Fibroblast of peridontal ligament (primary cell): ENCODE results near the gene S100A7.
"Not testable (repeated sequence)": the region's sequence is repeated elsewhere in the genome, so short reads cannot be mapped to it uniquely, and the experiment has no call there.

Source experiments
- DNase-seq: peaks from one replicate; pipeline ENCODE4 v3.0.0-alpha.2; 2010; ENCODE audit errors: extremely low read depth

S100A7 gene

DNA sequence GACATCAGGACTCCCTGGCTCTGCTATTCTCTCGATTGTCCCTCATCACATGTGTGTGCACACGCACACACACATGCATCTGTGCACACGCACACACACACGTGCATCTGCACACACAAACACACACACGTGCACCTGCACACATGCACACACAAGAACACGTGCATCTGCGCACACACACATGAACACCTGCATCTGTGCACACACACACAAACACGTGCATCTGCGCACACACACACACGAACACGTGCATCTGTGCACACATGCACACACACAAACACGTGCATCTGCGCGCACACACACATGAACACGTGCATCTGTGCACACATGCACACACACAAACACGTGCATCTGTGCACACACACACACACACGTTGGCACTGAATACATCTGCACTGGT lies 29.4 kb downstream of the S100A7 start:
- no peak for DNase-seq

DNA sequence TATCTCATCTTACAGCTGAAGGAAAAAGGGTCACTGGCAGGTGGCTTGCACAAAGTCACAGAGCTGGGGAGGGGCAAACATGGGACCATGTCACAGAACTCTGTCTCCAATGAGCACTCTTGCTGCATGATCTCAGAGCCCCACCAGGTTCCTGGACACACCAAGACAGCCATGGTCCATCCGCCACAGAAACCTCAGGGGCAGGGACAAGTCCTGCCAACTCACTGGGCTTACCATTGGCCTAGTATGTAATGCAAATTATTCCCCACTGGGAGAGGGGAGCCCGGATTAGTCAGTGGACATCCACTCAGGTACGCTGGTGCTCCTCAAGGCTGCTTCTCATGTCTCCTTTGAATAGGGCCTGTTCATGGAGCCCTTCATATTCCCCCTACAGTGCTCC lies 29.9 kb downstream of the S100A7 start:
- DNase-seq, result no peak

GRCh38 chr1:153430166-153430553 lies 30.3 kb downstream of the S100A7 start:
- no peak for DNase-seq

GRCh38 chr1:153429266-153430165 lies 30.9 kb downstream of the S100A7 start:
- DNase-seq, result no peak

DNA sequence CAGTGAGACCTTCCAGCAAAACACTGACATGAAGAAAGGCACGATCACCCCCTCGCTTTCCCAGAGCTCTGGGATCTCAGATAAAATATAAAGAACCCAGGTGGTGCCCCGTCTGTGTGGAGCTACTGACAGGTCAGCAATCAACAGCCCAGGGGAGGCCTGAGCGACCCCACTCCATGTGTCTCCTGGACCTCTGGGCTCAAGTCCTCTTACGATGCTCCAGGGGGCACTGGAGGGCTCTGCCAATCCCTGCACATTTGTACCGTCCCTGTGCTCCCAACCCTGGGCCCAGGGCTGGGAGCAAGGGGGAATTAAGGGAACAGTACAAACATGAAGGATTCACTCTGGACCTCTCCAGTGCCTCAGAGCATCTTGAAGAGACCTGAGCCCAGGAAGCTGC lies 31.7 kb downstream of the S100A7 start:
- no peak for DNase-seq

DNA sequence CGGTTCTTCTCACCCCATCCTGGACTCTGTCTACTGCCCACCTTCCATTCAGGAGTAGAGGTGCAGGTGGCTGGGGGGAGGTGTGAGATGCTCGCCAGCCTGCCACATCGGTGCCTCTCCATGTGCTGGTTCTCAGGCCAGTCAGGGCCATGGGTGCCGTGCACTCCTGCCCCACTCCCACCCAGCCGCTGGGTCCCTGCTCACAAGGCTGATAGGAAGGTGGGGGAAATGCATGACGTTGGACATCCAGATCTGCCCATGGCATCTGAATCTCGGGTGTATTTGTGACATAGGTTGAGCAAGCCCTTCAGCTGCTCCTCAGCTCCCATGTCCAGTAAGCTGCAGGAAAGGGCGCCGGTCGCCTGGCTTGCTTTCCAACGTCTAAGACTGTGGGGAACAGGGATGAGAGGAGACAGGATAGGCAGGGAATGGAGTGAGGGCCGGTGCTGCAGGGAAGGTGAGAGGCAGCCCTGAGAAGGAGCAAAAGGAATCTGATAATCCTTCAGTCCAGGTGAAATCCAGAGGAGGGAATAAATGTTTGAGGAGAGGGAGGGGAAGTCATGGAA lies 32.3 kb downstream of the S100A7 start:
- no peak for DNase-seq

GRCh38 chr1:153426809-153427208 lies 33.6 kb downstream of the S100A7 start:
- no peak for DNase-seq

DNA sequence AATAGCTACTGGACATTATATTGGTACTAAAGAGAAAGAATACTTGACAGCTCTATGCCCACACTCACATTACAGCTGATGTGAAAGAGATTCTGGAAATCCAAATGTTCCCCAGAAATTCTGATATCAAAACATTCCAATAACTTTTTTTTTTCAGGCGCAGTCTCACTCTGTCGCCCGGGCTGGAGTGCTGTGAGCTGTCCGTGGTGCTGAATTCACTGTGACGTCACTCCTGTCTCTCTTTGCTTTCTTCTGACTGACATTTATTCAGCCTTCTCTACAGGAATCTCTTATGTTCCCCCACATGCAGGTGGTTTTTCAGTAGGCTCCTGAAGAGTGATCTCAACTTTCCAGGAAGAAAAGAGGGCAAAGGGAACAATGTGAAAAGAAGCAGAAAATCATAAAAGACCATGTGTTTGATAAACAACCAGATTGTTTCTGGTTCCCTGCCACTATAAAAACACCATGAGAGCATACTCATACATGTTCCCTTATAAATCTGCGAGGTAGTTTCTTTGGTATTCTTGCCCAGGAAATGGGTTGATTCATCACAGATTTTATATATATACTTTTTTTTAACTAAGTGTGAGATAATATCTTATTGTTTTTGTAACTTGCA lies 37.9 kb downstream of the S100A7 start:
- DNase-seq, result peak; percentile 62

DNA sequence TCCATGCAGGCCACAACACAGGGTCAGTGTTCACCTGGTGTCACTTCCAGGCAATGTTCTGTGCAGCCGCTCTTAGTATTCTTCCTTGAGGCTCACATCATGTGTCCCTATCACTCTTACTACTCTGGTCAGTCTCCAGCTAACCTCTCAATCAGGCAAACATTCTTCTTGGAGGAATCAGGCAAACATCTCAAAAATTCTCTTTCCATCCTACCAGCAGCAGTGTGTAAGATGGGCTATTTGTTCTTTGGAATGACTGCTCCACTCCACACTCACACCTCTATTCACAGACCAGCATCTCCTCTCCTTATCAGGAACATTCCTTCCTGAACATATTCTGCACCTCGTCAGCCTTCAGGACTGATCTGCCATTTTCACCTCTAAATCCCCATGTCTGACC lies 40.1 kb downstream of the S100A7 start:
- no peak for DNase-seq

DNA sequence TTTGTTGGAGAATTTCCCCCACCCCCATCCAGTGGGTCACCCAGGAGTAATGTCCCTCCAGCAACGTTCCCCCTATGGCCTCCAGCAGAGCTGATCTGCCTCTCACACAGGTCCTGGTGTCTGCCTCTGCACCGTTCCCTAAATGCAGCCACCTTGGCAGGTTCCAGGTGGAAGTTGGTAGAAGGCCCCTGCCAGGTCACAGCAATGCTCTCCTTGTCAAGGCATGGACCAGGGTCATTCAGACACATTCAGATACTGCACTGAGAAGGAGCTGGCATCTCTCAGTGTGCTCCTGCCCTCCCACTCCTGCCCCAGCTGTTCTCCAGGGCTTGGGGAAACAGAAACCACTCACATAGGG lies 41.0 kb downstream of the S100A7 start:
- DNase-seq, result not testable (repeated sequence)

- not testable (repeated sequence) for DNase-seq
Measured at GRCh38 chr1:153418758-153419435, 41.6 kb downstream of the S100A7 start.

DNA sequence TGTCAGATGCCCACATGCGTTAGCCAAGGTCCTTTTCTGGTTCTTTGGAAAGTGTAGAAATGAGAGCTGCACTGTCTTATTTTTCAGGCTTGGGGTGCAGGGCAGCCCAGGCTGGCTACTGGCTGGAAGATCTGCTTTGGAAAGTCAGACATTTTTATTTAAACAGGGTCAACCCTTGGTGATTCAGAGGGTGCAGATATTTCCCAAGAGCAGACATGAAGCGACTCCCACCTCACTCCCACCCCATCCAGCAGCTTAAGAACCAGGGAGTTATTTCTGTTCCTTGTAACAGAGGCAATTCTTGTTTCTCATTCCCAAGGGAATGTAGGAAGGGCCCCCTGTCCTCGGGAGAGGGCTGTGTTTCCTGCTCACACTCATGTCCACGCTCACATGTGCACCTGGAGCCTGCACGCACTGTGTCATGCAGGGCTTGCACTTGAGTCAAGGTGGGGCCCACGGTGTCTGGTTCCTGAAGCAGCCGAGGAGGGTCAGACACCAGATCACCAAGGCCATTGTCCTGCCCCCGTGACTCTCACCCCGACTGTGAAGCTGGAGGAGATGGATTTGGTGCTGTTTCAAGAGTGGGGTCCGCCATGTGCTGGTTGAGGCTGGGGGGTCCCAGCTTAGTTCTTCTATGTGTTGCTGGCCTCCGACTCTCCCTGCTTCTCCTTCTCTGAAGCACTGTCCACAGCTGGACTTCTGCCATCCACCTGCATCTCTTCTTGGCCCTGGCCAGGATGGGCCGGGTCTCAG lies 43.1 kb downstream of the S100A7 start:
- no peak for DNase-seq

GRCh38 chr1:153415850-153416570 lies 44.4 kb downstream of the S100A7 start, which contains the start of gene S100A7A:
TSS of gene S100A7A (plus strand) at chr1:153416520. CDS start at chr1:153418083, 1,563 bp downstream.
- DNase-seq, result no peak

DNA sequence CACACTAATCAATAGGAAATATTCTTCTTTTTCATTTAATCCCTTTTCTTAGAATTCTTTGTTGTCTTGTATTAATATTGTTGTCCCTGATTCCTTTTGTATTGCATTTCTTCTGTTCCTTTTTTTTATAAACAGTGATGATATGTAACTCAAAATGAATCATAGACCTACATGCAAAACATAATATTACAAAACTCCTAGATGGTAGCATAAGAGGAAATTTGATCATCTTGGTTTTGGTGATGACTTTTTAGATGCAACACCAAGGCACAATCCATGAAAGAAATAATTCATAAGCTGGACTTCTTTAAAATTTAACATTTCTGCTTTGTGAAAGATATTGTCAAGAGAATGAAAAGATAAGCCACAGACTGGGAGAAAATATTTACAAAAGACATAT lies 46.5 kb downstream of the S100A7 start:
- DNase-seq, result not testable (repeated sequence)
